Measurements from ENCODE around the gene OR7A17. TPM values are rescaled to one million over a fixed set of nuclear protein-coding genes. Genes with fewer than 3 reads are reported as not detected.

Gene OR7A17
- total RNA-seq, 1 experiment from 2014 or later, result not detected

DNA sequence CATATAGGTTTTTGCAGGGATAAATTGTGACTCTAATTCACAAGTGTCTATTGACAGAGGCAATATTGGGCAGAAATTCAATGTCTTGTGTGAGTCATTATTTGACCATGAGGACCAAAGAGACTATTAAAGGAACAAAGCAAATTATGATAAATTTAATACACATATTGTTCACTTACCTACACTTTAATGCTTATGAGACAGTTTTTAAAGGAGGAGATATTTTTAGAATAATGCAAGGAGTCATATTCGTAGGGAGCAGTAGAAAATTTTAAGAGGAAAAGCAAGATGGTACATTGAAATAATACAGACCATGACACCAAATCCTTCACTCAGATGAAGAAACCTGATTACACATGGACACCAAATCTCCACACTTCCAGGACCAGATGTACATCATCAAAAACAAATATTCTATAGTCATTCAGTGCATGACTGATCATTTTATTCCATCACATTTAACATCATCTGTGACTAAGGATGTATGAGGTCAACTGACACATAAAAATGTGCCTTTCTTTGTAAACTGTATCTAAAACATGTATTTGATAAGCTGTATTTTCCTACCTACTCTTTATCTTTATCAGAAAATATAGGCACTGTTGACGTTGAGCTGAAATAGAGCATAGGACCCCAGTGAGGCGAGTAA is 4.2 kb upstream of the OR7A17 start:
- Histone ChIP-seq H3K27ac (ENCODE audit: low read length) (no peak overlapping the region), H3K36me3 (ENCODE audit: control insufficient read depth, insufficient read depth, low read length) (no peaks in the 10 kb centered on the region), H3K4me1 (ENCODE audit: control insufficient read depth, insufficient read depth, low read length) (no peaks in the 10 kb centered on the region), H3K4me3 (ENCODE audit: low read depth in 2 of 2, low read length in 2 of 2) (no peak overlapping the region), H3K9me3 (ENCODE audit: control insufficient read depth, insufficient read depth, low read depth, low read length) (no peaks in the 10 kb centered on the region; the same call in 1 of the 2 replicates), H3K27me3 (ENCODE audit: control insufficient read depth, insufficient read depth, low read length) (no peaks in the 10 kb centered on the region; the same call in 1 of the 2 replicates)
- in situ Hi-C loops (cut with HindIII; ENCODE audit: low pct_unique_long_range_greater_than_20kb, low sequenced_read_pairs), result no loop called here
- no peak for ATAC-seq
- no peak for DNase-seq (ENCODE audit: low read depth, low spot score)
- TF ChIP-seq CTCF (IDR thresholded peaks at IDR 0.05) (no peak), POLR2AphosphoS5 (IDR thresholded peaks at IDR 0.05; ENCODE audit: low read depth, low read length) (no peak), TCF7L2 (IDR thresholded peaks at IDR 0.05; ENCODE audit: low read depth, low read length) (no peak), REST (IDR thresholded peaks at IDR 0.05; ENCODE audit: insufficient read depth in 1 of 2, low read depth in 2 of 2, low read length in 1 of 2) (no peak), SIN3A (IDR thresholded peaks at IDR 0.05; ENCODE audit: borderline replicate concordance, insufficient read depth, low read depth, low read length) (no peak)
- intact Hi-C loops (cut with micrococcal nuclease; ENCODE audit: unreplicated experiment), result loop anchor here (5.0 kb wide), 1 partner anchor 103 kb away; no protein-coding TSS in a partner anchor
- ChIA-PET CTCF (interaction anchor here (0.5 kb wide), 1 partner anchor 192 kb away, joined by 3 read pairs; the partner anchor contains the start of gene OR1I1), POLR2A (no interaction called here)
- no TSS peak for BruUV-seq (replicated peaks)

DNA sequence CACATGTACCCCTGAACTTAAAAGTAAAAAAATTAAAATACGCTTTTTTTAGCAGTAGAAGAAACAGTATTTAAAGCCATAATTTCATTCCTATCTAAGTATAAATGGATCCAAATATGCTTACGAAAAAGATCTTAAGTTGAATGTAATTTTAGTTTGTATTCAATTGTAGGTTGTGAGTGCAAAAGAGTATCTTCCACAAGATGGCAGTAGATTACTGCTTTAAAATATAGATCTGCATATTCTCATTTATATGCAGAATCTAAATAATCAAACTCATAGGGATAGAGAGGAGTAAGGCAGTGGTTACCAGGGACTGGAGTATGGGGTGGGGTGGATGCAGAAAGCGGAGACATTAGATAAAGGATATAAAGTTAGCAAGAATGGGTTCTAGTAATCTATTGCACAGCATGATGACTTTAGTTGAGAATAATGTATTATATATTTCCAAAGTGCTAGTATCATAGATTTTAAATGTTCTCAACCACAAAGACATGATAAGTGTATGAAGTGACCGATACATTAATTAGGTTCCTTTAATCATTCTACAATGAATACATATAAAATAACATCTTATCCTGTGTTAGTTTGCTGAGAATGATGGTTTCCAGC is 14.2 kb downstream of the OR7A17 start:
- Histone ChIP-seq H3K27ac (ENCODE audit: low read length) (no peak overlapping the region), H3K27me3 (ENCODE audit: control insufficient read depth, insufficient read depth, low read length) (no peaks in the 10 kb centered on the region; the same call in none of the 2 replicates), H3K36me3 (ENCODE audit: control insufficient read depth, insufficient read depth, low read length) (no peaks in the 10 kb centered on the region), H3K9me3 (ENCODE audit: control insufficient read depth, insufficient read depth, low read depth, low read length) (no peaks in the 10 kb centered on the region), H3K4me3 (ENCODE audit: low read depth in 2 of 2, low read length in 2 of 2) (no peak overlapping the region), H3K4me1 (ENCODE audit: control insufficient read depth, insufficient read depth, low read length) (no peaks in the 10 kb centered on the region)
- no TSS peak for BruUV-seq (replicated peaks)
- CTCF ChIA-PET, result no interaction called here
- ATAC-seq, result no peak
- no peak for TF ChIP-seq REST (IDR thresholded peaks at IDR 0.05; ENCODE audit: insufficient read depth in 1 of 2, low read depth in 2 of 2, low read length in 1 of 2)
- peak; percentile 58; the same call in 1 of the 2 replicates for TF ChIP-seq CTCF (IDR thresholded peaks at IDR 0.05)
- no peak for DNase-seq (ENCODE audit: low read depth, low spot score)
- intact Hi-C loops (cut with micrococcal nuclease; ENCODE audit: unreplicated experiment) (no loop called here), in situ Hi-C loops (cut with HindIII; ENCODE audit: low pct_unique_long_range_greater_than_20kb, low sequenced_read_pairs) (no loop called here)
- POLR2A ChIA-PET, result no interaction called here

Data from Panc1 (cell line).